ENCODE measurements around the gene SLAIN2.

DNA sequence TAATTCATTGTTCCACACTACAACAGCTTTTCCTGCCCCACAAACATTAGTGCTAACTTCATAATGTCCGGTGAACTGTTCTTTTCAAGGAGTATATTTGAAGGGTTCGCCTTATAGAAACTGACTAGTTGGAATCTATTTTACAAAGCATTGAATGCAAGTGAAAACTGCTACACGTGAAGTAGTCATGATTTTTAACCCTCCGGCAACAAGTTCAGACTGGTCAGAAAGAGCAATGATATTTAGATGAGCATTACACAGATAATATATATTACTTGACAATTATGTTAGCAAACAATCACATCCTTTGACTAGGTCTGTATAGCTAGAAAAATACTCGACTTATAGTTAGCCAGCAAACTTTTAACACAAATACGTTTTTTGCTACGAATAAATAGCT lies 1.7 kb upstream of the SLAIN2 start:
- TF ChIP-seq, protein P1, sequence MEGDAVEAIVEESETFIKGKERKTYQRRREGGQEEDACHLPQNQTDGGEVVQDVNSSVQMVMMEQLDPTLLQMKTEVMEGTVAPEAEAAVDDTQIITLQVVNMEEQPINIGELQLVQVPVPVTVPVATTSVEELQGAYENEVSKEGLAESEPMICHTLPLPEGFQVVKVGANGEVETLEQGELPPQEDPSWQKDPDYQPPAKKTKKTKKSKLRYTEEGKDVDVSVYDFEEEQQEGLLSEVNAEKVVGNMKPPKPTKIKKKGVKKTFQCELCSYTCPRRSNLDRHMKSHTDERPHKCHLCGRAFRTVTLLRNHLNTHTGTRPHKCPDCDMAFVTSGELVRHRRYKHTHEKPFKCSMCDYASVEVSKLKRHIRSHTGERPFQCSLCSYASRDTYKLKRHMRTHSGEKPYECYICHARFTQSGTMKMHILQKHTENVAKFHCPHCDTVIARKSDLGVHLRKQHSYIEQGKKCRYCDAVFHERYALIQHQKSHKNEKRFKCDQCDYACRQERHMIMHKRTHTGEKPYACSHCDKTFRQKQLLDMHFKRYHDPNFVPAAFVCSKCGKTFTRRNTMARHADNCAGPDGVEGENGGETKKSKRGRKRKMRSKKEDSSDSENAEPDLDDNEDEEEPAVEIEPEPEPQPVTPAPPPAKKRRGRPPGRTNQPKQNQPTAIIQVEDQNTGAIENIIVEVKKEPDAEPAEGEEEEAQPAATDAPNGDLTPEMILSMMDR (conservative IDR thresholded peaks at IDR 0.05; ENCODE audit: low read depth, low read length) = no peak
- TF ChIP-seq EZH2phosphoT487 (IDR thresholded peaks at IDR 0.05; ENCODE audit: borderline replicate concordance, low read length) = no peak
- TF ChIP-seq EZH2 (IDR thresholded peaks at IDR 0.05; ENCODE audit: low read length, unreplicated experiment) = no peak
